ENCODE results near the gene EIPR1.

- no peak for TF ChIP-seq POLR2AphosphoS5 (IDR thresholded peaks at IDR 0.05; ENCODE audit: low read depth, low read length)
- TF ChIP-seq POLR2A (IDR thresholded peaks at IDR 0.05; ENCODE audit: low read depth, low read length) = no peak
Observed at GRCh38 chr2:3398857-3399256, 21.2 kb upstream of the EIPR1 start.
